ENCODE results near the gene KLHL24. TPM values are rescaled to one million over a fixed set of nuclear protein-coding genes. Genes with fewer than 3 reads are reported as not detected.
"Not testable (repeated sequence)": the region's sequence is repeated elsewhere in the genome, so short reads cannot be mapped to it uniquely, and the experiment has no call there.

Gene KLHL24
- total RNA-seq, 2 experiments from 2014 or later: 10.5 to 10.8 TPM

DNA sequence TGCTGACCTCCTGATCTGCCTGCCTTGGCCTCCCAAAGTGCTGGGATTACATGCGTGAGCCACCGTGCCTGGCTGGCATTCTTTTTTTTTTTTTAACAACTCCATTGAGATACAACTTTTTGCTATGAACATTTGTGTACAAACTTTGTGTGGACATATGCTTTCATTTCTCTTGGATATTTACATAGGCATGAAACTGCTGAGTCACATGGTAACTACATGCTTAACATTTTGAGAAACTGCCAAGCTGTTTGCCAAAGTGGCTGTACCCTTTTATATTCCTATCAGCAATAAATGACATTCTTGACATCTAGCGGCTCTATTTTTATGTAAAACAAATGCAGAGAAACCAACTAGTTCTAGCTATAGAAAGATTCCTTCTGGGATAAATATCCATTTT lies 53.5 kb downstream of the KLHL24 start:
- ATAC-seq: no peak
- CTCF ChIA-PET: interaction anchor here (0.6 kb wide), 1 partner anchor 8 kb away, joined by 3 read pairs; no protein-coding TSS in a partner anchor

DNA sequence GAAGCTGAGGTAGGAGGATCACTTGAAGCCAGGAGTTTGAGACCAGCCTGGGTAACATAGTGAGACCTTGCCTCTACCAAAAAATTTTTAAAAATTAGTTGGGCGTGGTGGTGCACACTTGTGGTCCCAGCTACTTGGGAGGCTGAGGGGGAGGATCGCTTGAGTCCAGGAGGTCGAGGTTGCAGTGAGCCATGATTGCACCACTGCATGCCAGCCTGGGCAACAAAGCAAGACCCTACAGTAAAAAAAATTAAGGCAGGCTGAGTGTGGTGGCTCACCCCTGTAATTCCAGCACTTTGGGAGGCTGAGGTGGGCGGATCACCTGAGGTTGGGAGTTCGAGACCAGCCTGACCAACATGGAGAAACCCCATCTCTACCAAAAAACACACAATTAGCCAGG lies 54.2 kb downstream of the KLHL24 start:
- ATAC-seq; H3K4me3 Mint-ChIP-seq; DNase-seq; H3K27ac Mint-ChIP-seq; POLR2A ChIA-PET; H3K36me3 Mint-ChIP-seq (ENCODE audit: low read depth); H3K4me1 Mint-ChIP-seq (ENCODE audit: low read depth); H3K27me3 Mint-ChIP-seq; H3K9me3 Mint-ChIP-seq; intact Hi-C loops (cut with micrococcal nuclease): not testable (repeated sequence)
- CTCF ChIA-PET: interaction anchor here (0.6 kb wide), 1 partner anchor 9 kb away, joined by 3 read pairs; no protein-coding TSS in a partner anchor

More for the DNA sequence above, 53.5 kb downstream of the KLHL24 start:
- H3K27ac Mint-ChIP-seq: no peak overlapping the region
- POLR2A ChIA-PET: no interaction called here
- TF ChIP-seq, protein P1, sequence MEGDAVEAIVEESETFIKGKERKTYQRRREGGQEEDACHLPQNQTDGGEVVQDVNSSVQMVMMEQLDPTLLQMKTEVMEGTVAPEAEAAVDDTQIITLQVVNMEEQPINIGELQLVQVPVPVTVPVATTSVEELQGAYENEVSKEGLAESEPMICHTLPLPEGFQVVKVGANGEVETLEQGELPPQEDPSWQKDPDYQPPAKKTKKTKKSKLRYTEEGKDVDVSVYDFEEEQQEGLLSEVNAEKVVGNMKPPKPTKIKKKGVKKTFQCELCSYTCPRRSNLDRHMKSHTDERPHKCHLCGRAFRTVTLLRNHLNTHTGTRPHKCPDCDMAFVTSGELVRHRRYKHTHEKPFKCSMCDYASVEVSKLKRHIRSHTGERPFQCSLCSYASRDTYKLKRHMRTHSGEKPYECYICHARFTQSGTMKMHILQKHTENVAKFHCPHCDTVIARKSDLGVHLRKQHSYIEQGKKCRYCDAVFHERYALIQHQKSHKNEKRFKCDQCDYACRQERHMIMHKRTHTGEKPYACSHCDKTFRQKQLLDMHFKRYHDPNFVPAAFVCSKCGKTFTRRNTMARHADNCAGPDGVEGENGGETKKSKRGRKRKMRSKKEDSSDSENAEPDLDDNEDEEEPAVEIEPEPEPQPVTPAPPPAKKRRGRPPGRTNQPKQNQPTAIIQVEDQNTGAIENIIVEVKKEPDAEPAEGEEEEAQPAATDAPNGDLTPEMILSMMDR (IDR thresholded peaks at IDR 0.05): no peak
- DNase-seq: no peak
- no peaks in the 10 kb centered on the region for H3K27me3 Mint-ChIP-seq
- no peak overlapping the region for H3K4me3 Mint-ChIP-seq
- H3K9me3 Mint-ChIP-seq: no peaks in the 10 kb centered on the region
- intact Hi-C loops (cut with micrococcal nuclease): no loop called here
- H3K4me1 Mint-ChIP-seq (ENCODE audit: low read depth): no peaks in the 10 kb centered on the region
- H3K36me3 Mint-ChIP-seq (ENCODE audit: low read depth): no peaks in the 10 kb centered on the region

DNA sequence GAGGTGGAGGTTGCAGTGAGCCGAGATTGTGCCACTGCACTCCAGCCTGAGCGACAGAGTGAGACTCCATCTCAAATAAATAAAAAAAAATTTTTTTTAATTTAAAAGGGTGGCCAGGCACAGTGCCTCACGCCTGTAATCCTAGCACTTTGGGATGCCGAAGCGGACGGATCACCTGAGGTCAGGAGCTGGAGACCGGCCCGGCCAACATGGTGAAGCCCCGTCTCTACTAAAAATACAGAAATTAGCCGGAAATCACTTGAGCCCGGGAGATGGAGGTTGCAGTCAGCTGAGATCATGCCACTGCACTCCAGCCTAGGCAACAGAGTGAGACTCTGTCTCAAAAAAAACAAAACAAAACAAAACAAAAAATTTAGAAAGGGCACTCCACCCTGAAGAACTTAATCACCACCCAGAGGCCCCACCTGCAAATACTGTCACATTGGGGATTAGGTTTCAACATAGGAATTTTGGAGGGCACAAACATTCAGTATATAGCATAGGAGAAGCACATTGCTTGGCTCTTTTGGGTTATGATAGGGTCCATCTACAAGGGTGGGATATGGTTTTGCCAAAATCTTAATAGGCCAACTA lies 55.1 kb downstream of the KLHL24 start:
- Mint-ChIP-seq H3K4me1 (ENCODE audit: low read depth) (no peaks in the 10 kb centered on the region), H3K36me3 (ENCODE audit: low read depth) (no peaks in the 10 kb centered on the region), H3K27me3 (no peaks in the 10 kb centered on the region), H3K9me3 (no peaks in the 10 kb centered on the region), H3K4me3 (no peak overlapping the region), H3K27ac (no peak overlapping the region)
- ChIA-PET POLR2A (no interaction called here), CTCF (interaction anchor here (0.7 kb wide), 1 partner anchor 10 kb away, joined by 3 read pairs; no protein-coding TSS in a partner anchor)
- DNase-seq (no peak), ATAC-seq (no peak)
- TF ChIP-seq, protein P1 (IDR thresholded peaks at IDR 0.05): no peak
- intact Hi-C loops (cut with micrococcal nuclease): no loop called here

DNA sequence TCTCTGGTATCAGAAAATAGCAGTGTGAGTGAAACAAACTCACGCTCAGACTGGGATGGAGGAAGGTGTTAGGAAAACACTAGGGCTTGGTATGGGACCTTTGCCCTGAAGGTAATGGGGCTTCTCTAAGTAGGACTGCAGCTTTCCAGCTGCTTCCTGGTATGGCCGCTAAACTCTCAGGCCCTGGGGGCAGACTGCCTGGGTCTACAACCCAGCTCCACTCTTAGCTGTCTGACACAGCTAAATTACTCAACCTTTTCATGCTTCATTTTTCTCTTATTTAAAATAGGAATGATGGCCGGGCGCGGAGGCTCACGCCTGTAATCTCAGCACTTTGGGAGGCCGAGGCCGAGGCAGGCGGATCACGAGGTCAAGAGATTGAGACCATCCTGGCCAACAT lies 57.0 kb downstream of the KLHL24 start:
- H3K4me3 Mint-ChIP-seq: no peak overlapping the region
- H3K9me3 Mint-ChIP-seq: no peaks in the 10 kb centered on the region
- POLR2A ChIA-PET: no interaction called here
- TF ChIP-seq, protein P1 (IDR thresholded peaks at IDR 0.05): no peak
- intact Hi-C loops (cut with micrococcal nuclease): no loop called here
- no peak overlapping the region for H3K27ac Mint-ChIP-seq
- no peak for DNase-seq
- H3K4me1 Mint-ChIP-seq (ENCODE audit: low read depth): peaks cover 5% of the 10 kb centered on the region
- H3K27me3 Mint-ChIP-seq: no peaks in the 10 kb centered on the region
- CTCF ChIA-PET: no interaction called here
- ATAC-seq: no peak
- no peaks in the 10 kb centered on the region for H3K36me3 Mint-ChIP-seq (ENCODE audit: low read depth)

DNA sequence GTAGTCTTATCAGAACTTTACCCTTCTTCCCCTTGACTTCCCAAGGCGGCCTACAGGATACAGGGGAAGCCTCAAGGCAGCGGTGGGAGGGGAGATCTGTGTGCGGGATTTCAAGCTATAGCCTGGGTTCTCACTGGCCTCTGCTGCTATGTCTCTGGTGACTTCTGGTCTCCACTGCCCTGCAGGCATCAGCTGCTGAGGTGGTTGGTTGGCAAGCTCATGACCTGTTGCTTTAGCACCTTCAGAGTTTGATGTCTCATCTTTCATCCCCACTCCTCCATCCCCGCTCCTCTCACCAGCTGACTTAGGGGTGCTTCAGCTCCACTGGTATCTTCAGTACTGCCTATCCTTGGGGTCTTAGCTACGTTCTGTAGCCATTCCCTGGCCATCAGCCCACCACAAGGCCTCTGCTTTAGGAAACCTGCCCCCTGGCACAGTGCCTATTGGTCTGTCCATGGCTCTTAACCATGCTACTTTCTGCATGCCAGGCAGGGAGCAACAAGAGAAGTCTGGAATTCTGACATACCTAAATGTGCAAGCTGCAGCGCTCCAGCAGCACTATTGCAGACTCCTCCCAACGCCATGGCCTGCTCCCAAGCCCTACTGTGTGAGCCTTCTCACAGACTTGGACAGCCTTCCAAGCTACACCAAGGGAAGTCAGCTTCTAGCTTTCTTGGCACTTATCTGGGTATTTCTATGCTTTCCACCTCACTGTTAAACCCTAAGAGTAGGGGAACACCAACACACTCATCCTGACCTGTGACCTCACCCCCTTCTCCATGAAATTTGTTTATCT lies 60.3 kb downstream of the KLHL24 start:
- DNase-seq: no peak
- CTCF ChIA-PET: interaction anchor here (0.8 kb wide), 1 partner anchor 59 kb away, joined by 3 read pairs; no protein-coding TSS in a partner anchor
- no peaks in the 10 kb centered on the region for H3K27me3 Mint-ChIP-seq
- TF ChIP-seq, protein P1 (IDR thresholded peaks at IDR 0.05): no peak
- H3K27ac Mint-ChIP-seq: no peak overlapping the region
- peaks cover 17% of the 10 kb centered on the region for H3K36me3 Mint-ChIP-seq (ENCODE audit: low read depth)
- intact Hi-C loops (cut with micrococcal nuclease): no loop called here
- no peak overlapping the region for H3K4me3 Mint-ChIP-seq
- H3K4me1 Mint-ChIP-seq (ENCODE audit: low read depth): peaks cover 25% of the 10 kb centered on the region
- no peaks in the 10 kb centered on the region for H3K9me3 Mint-ChIP-seq
- POLR2A ChIA-PET: interaction anchor here (1.5 to 4.9 kb wide), 2 partner anchors 22 to 59 kb away, joined by 3 to 42 read pairs; partner anchors contain the start of gene KLHL24
- no peak for ATAC-seq

Measured in activated CD8-positive, alpha-beta T cell treated with anti-CD3 and anti-CD28 coated beads for 36 hours (primary cell).